HG03442 (cell line): ENCODE results near the gene CNKSR1.

Source experiments
- ATAC-seq: cut with Tn5 transposase; IDR thresholded peaks from one replicate; pipeline ENCODE4 v1.9.1; 2021; ENCODE audit warnings: mild to moderate bottlenecking, moderate library complexity; ENCODE audit not compliant: unreplicated experiment

Gene CNKSR1

DNA sequence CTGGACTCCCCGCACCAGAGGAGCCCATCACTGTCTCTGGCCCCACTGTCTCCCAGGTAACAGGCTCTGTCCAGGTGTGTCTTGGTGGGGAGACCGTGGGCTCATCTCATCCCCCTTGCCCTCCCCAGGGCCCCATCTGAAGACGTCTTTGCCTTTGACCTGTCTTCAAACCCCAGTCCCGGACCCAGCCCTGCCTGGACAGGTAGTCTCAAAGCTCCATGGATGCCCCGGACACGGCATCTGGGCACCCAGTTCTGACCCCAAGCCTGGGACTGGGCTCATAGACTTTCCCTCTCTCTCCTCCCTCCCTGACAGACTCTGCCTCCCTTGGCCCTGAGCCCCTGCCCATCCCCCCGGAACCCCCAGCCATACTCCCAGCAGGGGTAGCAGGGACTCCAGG is 6.8 kb downstream of the CNKSR1 start:
- no peak for ATAC-seq

DNA sequence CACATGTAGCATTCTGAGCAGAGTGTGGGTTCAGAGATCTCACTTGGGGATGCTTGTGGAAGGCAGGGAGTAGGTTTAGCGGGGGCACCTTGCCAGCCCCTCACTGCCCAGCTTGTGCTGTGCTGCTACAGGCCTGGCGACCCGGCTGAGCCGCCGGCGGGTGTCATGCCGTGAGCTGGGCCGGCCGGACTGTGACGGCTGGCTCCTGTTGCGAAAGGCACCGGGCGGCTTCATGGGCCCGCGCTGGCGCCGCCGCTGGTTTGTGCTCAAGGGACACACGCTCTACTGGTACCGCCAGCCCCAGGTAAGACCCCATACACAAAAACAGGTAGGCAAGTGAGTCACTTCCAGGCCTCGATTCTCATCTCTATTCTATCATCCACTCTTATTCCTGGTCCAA is 7.6 kb downstream of the CNKSR1 start:
- no peak for ATAC-seq

DNA sequence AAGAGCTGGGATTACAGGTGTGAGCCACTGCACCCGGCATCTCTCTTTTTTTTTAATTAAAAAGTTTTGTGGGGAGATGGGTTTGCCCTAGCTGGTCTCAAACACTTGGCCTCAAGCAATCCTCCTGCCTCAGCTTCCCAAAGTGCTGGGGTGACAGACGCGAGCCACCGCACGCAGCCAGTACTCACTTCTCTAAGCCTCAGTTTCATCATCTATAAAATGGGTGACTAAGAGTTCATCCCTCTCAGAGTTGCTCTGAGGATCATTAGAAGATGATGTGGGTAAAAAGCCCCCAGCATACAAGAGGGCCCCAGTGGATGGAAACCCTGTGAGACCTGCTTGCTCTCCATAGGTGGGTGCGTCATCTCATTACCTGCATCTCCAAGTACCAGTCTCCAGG is 10.6 kb downstream of the CNKSR1 start:
- no peak for ATAC-seq

- no peak for ATAC-seq
Observed at GRCh38 chr1:26188477-26188876, 11.2 kb downstream of the CNKSR1 start.

DNA sequence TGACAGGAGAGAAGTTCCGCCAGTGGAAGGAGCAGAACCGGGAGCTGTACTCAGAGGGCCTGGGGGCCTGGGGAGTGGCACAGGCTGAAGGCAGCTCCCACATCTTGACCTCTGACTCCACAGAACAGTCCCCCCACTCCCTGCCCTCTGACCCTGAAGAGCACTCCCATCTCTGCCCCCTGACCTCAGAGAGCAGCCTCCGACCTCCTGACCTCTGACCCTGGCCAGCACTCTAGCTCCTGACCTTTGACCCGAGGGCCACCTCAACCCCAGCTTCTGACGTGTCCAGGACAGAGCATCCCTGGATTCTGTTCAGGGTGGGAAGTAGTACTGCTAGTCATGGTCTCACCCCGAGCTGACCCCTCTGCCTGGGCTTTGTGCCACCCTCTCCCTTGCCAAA is 12.0 kb downstream of the CNKSR1 start:
- no peak for ATAC-seq

GRCh38 chr1:26189751-26190275 is 12.5 kb downstream of the CNKSR1 start:
- no peak for ATAC-seq

GRCh38 chr1:26190373-26190987 is 13.2 kb downstream of the CNKSR1 start, which contains the start of gene CATSPER4:
CATSPER4 (plus strand) TSS chr1:26190602; CDS start chr1:26190628, 26 bp downstream.
- no peak for ATAC-seq

DNA sequence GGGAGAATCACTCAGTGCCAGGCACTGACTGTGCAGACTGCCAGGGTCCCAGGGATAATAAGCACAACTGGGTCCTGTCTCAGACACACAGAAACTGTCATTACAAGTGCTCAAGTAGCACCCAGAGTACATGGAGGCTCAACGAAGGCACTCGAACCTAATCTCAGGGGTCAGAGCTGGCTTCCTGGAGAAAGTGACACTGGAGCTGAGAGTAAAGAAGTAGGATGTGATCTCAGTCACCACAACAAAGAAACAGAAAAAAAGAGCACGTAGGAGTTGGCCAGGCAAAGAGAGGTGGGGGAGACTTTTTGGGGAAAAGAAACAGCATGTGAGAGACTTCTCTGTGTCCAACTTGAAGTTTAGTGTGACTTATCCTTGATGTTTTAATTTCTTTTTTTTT is 14.4 kb downstream of the CNKSR1 start:
- ATAC-seq, result no peak

GRCh38 chr1:26195805-26196204 is 18.5 kb downstream of the CNKSR1 start:
- ATAC-seq, result no peak

DNA sequence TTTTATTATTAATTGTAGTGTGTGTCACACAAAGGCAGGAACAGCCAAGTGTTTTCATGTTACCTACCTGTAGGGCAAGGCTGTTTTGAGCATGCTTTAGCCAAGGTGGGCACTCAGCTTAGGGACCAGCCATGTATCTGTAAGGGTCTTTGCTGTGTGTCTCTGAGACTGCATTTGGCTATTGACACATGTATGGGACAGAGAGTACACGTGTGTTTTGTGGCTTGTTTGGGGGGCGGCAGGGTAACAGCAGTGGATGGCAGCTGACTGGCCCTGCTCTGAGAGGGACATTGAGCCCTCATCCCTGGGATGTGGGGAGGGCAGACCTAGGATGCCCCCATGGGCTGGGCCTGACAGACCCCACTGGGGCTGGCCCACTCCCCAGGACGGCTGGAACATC is 20.0 kb downstream of the CNKSR1 start:
- no peak for ATAC-seq

- ATAC-seq, result no peak
Observed at GRCh38 chr1:26197813-26198212, 20.5 kb downstream of the CNKSR1 start.

DNA sequence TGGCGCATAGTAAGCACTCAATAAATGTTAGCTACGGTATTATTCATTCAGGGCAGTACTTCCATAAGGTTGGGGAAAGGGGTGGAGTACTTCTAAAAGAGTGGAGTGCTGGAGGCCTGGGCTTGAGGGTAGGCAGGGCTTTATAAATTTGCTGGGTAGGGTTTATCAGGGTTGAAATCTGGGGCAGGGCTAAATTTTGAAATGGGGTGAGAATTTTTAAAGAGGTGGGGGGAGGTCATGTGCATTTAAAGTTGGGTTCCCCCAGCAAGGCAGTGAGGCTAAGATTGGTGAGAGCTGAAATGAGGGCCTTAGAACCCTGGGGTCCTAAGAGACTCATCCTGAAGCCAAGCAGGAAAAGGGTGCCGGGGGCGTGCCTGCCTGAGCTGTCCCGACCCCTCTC is 23.1 kb downstream of the CNKSR1 start:
- no peak for ATAC-seq

DNA sequence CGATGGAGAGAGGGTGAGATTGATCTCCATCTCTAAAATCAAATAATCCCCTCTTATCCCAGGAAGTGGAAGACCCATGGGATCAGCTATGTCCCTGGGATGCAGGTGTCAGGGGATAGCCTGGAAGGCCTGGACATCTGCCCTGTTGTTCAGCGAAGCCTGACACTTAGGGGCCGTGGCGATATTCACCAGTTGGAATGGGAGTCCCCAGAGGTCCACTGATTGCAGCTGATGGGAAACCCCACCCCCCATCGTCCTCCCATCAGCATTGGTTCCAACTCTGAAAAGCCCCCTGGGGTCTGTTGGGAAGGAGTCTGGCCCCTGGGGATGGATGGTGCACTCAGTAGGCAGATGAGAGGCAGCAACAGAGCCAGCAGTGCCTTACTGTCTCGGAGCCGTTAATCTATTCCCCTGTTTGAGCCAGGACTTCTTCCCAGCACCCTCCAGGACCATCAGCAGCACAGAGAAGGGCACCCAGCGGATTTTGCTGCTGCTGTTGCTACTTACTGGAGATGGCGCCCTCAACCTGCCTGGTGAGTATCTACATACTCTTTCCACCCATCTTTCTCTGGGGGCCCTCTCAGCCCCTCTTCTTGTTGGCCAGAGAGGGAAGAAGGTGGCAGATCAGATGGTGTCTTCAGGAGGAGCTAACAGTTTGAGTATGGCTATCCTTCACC is 26.5 kb downstream of the CNKSR1 start:
- ATAC-seq, result no peak

GRCh38 chr1:26210147-26210870 is 33.0 kb downstream of the CNKSR1 start:
- ATAC-seq, result no peak

- no peak for ATAC-seq
Observed at GRCh38 chr1:26212726-26213125, 35.4 kb downstream of the CNKSR1 start.

DNA sequence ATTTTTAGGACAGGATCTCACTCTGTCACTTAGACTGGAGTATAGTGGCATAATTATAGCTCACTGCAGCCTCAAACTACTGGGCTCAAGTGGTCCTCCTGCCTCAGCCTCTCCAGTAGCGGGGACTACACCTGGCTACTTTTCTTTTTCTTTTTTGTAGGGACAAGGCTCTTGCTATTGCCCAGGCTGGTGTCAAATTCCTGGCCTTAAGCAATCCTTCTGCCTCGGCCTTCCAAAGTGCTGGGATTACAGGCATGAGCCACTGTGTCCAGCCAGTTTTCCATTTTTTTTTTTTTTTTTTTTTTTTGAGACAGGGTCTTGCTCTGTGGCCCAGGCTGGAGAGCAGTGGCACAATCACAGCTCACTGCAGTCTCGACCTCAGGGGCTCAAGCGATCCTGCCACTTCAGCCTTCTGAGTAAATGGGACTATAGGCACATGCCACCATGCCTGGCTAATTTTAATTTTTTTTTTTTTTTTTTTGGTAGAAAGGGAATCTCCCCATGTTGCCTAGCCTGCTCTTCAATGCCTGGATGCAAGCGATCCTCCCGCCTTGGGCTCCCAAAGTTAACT is 36.1 kb downstream of the CNKSR1 start:
- no peak for ATAC-seq

GRCh38 chr1:26215246-26215645 is 38.0 kb downstream of the CNKSR1 start:
- ATAC-seq, result no peak

DNA sequence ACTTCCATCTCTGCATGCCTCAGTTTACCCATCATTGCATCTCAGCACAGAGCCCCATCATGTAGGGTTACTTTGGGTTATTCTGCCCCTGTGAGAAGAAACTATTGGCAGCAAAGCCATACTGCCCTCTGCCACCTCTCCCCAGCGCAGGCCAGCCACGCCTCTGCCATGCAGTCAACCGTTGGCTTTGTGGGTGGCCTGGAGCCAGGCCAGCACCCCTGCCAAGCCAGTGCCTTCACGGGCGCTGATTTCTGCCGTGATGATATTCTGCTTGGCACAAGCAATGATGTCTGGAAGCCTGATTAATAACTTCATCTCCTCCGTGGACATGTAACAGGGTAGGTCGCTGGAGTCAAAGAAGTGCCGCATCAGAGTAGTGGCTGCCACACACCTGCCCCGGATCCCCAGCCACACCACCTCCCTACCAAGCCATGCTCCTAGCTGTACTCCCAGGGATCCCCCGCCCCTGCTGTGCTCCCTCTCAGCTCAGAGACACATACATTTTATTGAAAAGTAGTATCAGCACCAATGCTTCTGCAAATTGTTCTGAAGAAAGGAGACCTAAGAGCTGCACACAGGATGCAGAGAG is 41.7 kb downstream of the CNKSR1 start:
- no peak for ATAC-seq

DNA sequence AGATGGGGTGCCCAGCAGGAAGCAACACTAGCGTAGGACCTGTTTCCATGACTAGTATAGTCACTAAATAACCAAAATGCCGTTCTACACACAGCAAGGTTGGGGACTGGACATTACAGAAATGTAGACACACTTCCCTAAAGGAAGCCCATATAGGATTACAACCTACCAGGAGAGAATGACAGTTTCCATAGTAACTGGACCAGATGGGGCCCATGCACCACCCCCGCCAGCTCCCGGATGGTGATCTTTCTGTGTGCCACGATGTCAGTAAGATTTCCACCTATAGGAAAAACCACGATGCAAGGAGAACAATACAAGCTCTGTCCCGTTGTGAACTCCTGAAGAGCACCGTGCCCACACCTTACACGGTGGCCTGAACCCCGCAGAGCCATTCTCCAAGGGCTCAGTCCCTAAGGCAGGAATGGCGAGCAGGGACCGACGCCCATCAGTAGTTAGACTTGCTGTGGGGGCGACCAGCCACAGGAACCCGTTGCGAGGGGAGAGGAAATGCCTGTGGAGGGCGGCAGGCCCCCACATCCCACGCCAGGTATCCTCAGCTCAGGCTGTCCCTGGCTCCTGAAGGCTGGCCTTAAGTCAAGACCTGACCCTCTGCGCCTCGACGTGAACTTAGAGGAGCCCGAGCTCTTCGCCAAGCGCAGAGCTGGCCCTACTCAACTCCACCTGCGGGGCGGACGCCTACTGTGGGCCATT is 43.1 kb downstream of the CNKSR1 start:
- no peak for ATAC-seq

DNA sequence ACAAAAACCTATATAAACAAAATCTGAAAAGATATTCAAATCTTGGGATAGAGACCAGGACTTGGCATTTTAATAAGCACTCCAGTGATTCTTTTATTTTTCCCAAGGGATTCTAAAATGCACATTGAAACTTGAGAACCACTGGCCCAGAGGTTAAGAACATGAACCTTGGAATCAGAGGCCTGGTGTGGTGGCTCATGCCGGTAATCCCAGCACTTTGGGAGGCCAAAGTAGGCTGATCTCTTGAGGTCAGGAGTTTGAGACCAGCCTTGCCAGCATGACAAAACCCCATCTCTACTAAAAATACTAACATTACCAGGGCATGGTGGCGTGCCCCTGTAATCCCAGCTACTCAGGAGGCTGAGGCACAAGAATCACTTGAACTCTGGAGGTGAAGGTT is 43.8 kb downstream of the CNKSR1 start:
- no peak for ATAC-seq

DNA sequence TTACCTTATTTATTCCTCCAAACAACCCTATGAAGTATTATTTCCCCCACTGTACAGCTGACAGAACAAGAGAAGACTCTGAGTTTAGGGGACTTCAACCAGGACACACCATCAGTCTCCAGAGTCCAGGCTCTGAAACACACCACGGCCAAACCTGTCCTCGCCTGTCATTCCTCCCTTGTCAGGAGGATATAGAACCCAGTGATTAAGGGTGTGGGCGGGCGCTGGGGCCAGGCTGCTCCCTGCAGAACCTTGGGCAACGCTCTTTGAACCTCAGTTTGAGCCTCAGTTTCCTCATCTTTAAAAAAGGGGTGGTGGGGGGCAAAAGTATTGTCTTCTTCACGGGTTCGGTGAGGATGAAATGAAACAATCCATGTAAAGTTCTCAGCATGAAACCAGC is 47.3 kb downstream of the CNKSR1 start:
- ATAC-seq, result no peak
